ENCODE data around the gene S100A11.

The S100A11 gene

DNA sequence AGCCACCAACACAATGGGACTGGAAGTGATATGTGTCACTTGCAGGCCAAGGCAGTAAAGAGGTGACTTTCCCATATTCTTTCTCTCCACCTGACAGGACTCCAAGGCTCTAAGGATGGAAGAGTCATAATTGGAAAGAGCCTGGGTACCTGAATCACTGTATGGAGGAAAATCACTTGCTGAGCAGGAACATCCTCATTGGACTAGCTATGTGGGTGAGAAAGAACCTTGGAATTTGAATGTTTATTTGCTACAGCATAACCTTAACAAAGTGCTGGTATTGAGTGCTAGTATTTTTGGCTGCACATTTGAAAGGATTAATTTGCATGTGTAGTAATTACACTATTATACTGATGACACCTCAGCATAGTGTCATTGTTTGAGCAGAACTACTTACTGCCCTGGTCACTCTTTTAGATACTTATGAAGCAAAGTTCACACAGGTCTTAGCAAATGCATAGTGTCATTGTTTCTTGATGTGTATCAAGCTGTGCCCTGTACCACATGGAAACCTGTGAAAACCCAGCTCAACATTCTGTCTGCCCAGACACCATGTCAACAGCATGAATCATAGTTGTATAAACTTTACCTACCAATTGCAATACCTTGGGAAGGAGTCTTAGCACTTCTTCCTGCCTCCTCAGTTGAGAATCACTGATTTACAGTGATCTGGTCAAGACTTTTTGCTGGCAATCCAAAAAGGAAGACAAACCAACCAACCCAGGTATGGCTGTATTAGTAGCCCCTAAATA is 38.0 kb downstream of the S100A11 start:
- Histone ChIP-seq H3K27me3 (ENCODE audit: insufficient read depth, low read depth, severe bottlenecking) (peaks cover 95% of the 10 kb centered on the region), H3K9me3 (ENCODE audit: severe bottlenecking) (peaks cover 6% of the 10 kb centered on the region), H3K4me3 (ENCODE audit: low read depth, low read length) (no peak overlapping the region), H3K36me3 (no peaks in the 10 kb centered on the region), H3K27ac (no peak overlapping the region)
- TF ChIP-seq, protein P1, sequence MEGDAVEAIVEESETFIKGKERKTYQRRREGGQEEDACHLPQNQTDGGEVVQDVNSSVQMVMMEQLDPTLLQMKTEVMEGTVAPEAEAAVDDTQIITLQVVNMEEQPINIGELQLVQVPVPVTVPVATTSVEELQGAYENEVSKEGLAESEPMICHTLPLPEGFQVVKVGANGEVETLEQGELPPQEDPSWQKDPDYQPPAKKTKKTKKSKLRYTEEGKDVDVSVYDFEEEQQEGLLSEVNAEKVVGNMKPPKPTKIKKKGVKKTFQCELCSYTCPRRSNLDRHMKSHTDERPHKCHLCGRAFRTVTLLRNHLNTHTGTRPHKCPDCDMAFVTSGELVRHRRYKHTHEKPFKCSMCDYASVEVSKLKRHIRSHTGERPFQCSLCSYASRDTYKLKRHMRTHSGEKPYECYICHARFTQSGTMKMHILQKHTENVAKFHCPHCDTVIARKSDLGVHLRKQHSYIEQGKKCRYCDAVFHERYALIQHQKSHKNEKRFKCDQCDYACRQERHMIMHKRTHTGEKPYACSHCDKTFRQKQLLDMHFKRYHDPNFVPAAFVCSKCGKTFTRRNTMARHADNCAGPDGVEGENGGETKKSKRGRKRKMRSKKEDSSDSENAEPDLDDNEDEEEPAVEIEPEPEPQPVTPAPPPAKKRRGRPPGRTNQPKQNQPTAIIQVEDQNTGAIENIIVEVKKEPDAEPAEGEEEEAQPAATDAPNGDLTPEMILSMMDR (IDR thresholded peaks at IDR 0.05; ENCODE audit: low read depth, low read length) = no peak
- DNase-seq = no peak

- TF ChIP-seq, protein P1 (IDR thresholded peaks at IDR 0.05; ENCODE audit: low read depth, low read length) = no peak
- Histone ChIP-seq H3K27ac (no peak overlapping the region), H3K4me3 (ENCODE audit: low read depth, low read length) (no peak overlapping the region), H3K9me3 (ENCODE audit: severe bottlenecking) (peaks cover 21% of the 10 kb centered on the region), H3K27me3 (ENCODE audit: insufficient read depth, low read depth, severe bottlenecking) (peaks cover 95% of the 10 kb centered on the region), H3K36me3 (no peaks in the 10 kb centered on the region)
- no peak for DNase-seq
Measured at GRCh38 chr1:151997284-151997570, 39.6 kb downstream of the S100A11 start.

GRCh38 chr1:151995774-151996173 is 41.0 kb downstream of the S100A11 start:
- Histone ChIP-seq H3K4me3 (ENCODE audit: low read depth, low read length) (no peak overlapping the region), H3K36me3 (no peaks in the 10 kb centered on the region), H3K27me3 (ENCODE audit: insufficient read depth, low read depth, severe bottlenecking) (peaks cover 99% of the 10 kb centered on the region), H3K9me3 (ENCODE audit: severe bottlenecking) (peaks cover 23% of the 10 kb centered on the region), H3K27ac (no peak overlapping the region)
- TF ChIP-seq, protein P1 (IDR thresholded peaks at IDR 0.05; ENCODE audit: low read depth, low read length) = no peak
- DNase-seq = no peak

GRCh38 chr1:151994956-151995355 is 41.8 kb downstream of the S100A11 start:
- TF ChIP-seq, protein P1 (IDR thresholded peaks at IDR 0.05; ENCODE audit: low read depth, low read length) = no peak
- H3K27ac ChIP-seq = no peak overlapping the region
- no peaks in the 10 kb centered on the region for H3K36me3 ChIP-seq
- no peak for DNase-seq
- H3K27me3 ChIP-seq (ENCODE audit: insufficient read depth, low read depth, severe bottlenecking) = peaks cover 99% of the 10 kb centered on the region
- H3K9me3 ChIP-seq (ENCODE audit: severe bottlenecking) = peaks cover 23% of the 10 kb centered on the region
- no peak overlapping the region for H3K4me3 ChIP-seq (ENCODE audit: low read depth, low read length)

- TF ChIP-seq, protein P1 (IDR thresholded peaks at IDR 0.05; ENCODE audit: low read depth, low read length) = no peak
- no peak within 1 kb of the TSS for H3K27ac ChIP-seq
- H3K9me3 ChIP-seq (ENCODE audit: severe bottlenecking) = peaks cover 23% of the 10 kb centered on the region
- H3K27me3 ChIP-seq (ENCODE audit: insufficient read depth, low read depth, severe bottlenecking) = peaks cover 99% of the 10 kb centered on the region
- peak within 1 kb of the TSS; percentile 21 for H3K4me3 ChIP-seq (ENCODE audit: low read depth, low read length)
- no peaks in the 10 kb centered on the region for H3K36me3 ChIP-seq
- peak; percentile 64 for DNase-seq
Measured at GRCh38 chr1:151993734-151994496, 42.9 kb downstream of the S100A11 start, which contains the start of gene S100A10. TSS of gene S100A10 (minus strand) at chr1:151993859. CDS start at chr1:151986230, 7,629 bp downstream.
